Measurements from ENCODE around the gene H2AZ1. TPM values are rescaled to one million over a fixed set of nuclear protein-coding genes. Genes with fewer than 3 reads are reported as not detected.

Gene H2AZ1
- total and polyA plus RNA-seq, 9 of the 15 experiments (the other 6 are each of a cell fraction or from before 2014, with no cell fraction given): 605 to 4,380 (median 768) TPM

DNA sequence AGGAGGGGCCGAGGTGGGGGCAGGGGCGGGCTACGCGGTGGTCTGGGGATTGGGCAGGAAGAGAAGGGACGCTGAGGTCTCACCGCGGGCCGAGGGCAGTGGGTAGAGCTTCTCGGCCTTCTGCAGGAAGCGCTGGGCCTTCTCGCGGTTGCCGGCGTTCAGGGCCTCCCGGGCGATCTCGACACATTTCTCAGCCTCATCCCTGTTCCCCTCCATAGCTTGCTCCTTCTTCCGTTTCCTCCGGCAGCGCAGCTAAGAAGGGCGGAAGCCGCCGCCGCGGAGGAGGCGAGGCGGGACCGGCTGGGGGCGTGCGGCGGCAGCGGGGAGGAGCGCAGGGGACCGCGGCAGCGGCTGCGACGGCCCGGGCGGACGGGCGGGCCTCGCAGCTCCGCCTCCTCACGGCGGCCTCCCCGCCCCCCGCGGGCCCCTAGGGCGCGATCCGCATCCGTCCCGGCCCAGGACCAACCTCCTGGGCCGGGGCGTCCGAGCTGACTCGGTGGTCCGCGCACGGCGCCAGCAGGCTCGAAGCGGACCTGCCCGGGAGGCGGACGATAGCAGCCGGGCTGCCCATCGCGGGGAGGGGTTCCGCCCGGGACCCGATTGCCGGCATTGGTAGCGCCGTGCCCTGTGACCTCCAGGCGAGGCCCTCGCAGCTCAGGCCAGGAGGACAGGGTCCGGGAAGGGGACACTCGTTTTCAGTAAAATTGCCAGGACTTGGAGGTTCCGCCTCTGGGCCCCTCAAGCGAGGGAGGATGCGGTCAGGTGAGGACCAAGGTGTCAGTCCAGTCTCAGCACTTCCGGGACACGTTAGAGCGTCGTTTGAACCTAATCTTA lies 3.5 kb downstream of the H2AZ1 start, which contains the start of gene DNAJB14 (continued):
- TF ChIP-seq MAZ (CRISPR knock-in tag; conservative IDR thresholded peaks at IDR 0.05 in 1 of 2, IDR thresholded peaks at IDR 0.05 in 1 of 2) (peak; percentile 77 to 80; a peak in 3 of 4 replicates), ZNF436 (CRISPR knock-in tag; IDR thresholded peaks at IDR 0.05) (peak; percentile 58; the same call in 1 of the 2 replicates), KLF1 (tag; IDR thresholded peaks at IDR 0.05) (peak; percentile 51; the same call in 1 of the 2 replicates), MYNN (IDR thresholded peaks at IDR 0.05) (peak; percentile 18; the same call in 1 of the 2 replicates), MYNN (CRISPR knock-in tag; IDR thresholded peaks at IDR 0.05) (no peak), STAT5A (IDR thresholded peaks at IDR 0.05; ENCODE audit: borderline replicate concordance, low read length) (peak; percentile 15; the same call in 1 of the 2 replicates), ZBTB7A (IDR thresholded peaks at IDR 0.05; ENCODE audit: borderline replicate concordance, control insufficient read depth, low read depth, low read length) (peak; percentile 83; the same call in 1 of the 2 replicates), ZBED1 (IDR thresholded peaks at IDR 0.05) (0 out of 2 replicates have a peak, but pooled peaks have one; percentile 43), NCOR1 (IDR thresholded peaks at IDR 0.05) (peak; percentile 28; the same call in 1 of the 2 replicates), FOXA3 (CRISPR knock-in tag; conservative IDR thresholded peaks at IDR 0.05 in 1 of 2, IDR thresholded peaks at IDR 0.05 in 1 of 2) (peak in 1 of 2 experiments; percentile 32; a peak in 1 of 4 replicates), RB1 (IDR thresholded peaks at IDR 0.05; ENCODE audit: low read depth) (peak; percentile 74), LEF1 (IDR thresholded peaks at IDR 0.05) (no peak), ZNF253 (CRISPR knock-in tag; conservative IDR thresholded peaks at IDR 0.05) (peak; percentile 49; the same call in 1 of the 2 replicates), PHF8 (IDR thresholded peaks at IDR 0.05; ENCODE audit: borderline replicate concordance, low read length) (peak; percentile 72; the same call in 1 of the 2 replicates), KLF10 (CRISPR knock-in tag; IDR thresholded peaks at IDR 0.05) (peak; percentile 82), CAMTA2 (CRISPR knock-in tag; conservative IDR thresholded peaks at IDR 0.05) (peak; percentile 90), POLR2AphosphoS2 (IDR thresholded peaks at IDR 0.05; ENCODE audit: low read length) (peak; percentile 97), HMGN3 (IDR thresholded peaks at IDR 0.05; ENCODE audit: borderline replicate concordance, extremely low read depth, insufficient read length, low read depth, low read length) (peak; percentile 96), ZEB2 (IDR thresholded peaks at IDR 0.05) (peak; percentile 52; the same call in 1 of the 2 replicates), FOXP1 (CRISPR knock-in tag; IDR thresholded peaks at IDR 0.05) (peak; percentile 39; the same call in 1 of the 2 replicates), DNMT1 (IDR thresholded peaks at IDR 0.05) (peak; percentile 96; the same call in 1 of the 2 replicates), CREM (IDR thresholded peaks at IDR 0.05; ENCODE audit: low read depth) (peak; percentile 43; the same call in 1 of the 2 replicates)
- TF ChIP-seq, protein P1, sequence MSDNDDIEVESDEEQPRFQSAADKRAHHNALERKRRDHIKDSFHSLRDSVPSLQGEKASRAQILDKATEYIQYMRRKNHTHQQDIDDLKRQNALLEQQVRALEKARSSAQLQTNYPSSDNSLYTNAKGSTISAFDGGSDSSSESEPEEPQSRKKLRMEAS (CRISPR knock-in tag; IDR thresholded peaks at IDR 0.05): peak; percentile 18; the same call in 1 of the 2 replicates
- TF ChIP-seq, protein P2, sequence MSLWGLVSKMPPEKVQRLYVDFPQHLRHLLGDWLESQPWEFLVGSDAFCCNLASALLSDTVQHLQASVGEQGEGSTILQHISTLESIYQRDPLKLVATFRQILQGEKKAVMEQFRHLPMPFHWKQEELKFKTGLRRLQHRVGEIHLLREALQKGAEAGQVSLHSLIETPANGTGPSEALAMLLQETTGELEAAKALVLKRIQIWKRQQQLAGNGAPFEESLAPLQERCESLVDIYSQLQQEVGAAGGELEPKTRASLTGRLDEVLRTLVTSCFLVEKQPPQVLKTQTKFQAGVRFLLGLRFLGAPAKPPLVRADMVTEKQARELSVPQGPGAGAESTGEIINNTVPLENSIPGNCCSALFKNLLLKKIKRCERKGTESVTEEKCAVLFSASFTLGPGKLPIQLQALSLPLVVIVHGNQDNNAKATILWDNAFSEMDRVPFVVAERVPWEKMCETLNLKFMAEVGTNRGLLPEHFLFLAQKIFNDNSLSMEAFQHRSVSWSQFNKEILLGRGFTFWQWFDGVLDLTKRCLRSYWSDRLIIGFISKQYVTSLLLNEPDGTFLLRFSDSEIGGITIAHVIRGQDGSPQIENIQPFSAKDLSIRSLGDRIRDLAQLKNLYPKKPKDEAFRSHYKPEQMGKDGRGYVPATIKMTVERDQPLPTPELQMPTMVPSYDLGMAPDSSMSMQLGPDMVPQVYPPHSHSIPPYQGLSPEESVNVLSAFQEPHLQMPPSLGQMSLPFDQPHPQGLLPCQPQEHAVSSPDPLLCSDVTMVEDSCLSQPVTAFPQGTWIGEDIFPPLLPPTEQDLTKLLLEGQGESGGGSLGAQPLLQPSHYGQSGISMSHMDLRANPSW (CRISPR knock-in tag; IDR thresholded peaks at IDR 0.05): 0 out of 2 replicates have a peak, but pooled peaks have one; percentile 30
- TF ChIP-seq, protein P3, sequence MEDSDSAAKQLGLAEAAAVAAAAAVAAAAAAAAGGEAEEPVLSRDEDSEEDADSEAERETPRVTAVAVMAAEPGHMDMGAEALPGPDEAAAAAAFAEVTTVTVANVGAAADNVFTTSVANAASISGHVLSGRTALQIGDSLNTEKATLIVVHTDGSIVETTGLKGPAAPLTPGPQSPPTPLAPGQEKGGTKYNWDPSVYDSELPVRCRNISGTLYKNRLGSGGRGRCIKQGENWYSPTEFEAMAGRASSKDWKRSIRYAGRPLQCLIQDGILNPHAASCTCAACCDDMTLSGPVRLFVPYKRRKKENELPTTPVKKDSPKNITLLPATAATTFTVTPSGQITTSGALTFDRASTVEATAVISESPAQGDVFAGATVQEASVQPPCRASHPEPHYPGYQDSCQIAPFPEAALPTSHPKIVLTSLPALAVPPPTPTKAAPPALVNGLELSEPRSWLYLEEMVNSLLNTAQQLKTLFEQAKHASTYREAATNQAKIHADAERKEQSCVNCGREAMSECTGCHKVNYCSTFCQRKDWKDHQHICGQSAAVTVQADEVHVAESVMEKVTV (CRISPR knock-in tag; IDR thresholded peaks at IDR 0.05): peak; percentile 42; the same call in 1 of the 2 replicates

Data from K562 (cell line).